IMR-90 (cell line): ENCODE data around the gene DEF6.

ENCODE experiments used
- CEBPB ChIP-seq: IDR thresholded peaks from 2 replicates; pipeline ENCODE4 v1.6.1; 2012; ENCODE audit warnings: low read depth, low read length, improper control_type of control experiment
- FOS ChIP-seq: fragments of 150-350 bp; IDR thresholded peaks from 2 replicates; pipeline ENCODE4 v1.6.1; 2016; ENCODE audit warnings: low read depth, low read length
- MAFK ChIP-seq: IDR thresholded peaks from 2 replicates; pipeline ENCODE4 v1.6.1; 2012; ENCODE audit warnings: low read depth, low read length, improper control_type of control experiment
- MAZ ChIP-seq: IDR thresholded peaks from 2 replicates; pipeline ENCODE4 v1.6.1; 2012; ENCODE audit warnings: low read depth, mild to moderate bottlenecking, low read length, improper control_type of control experiment, moderate library complexity, borderline replicate concordance
- POLR2A ChIP-seq: IDR thresholded peaks from 2 replicates; pipeline ENCODE4 v1.6.1; 2012; ENCODE audit warnings: mild to moderate bottlenecking, low read depth, low read length
- RAD21 ChIP-seq: IDR thresholded peaks from 2 replicates; pipeline ENCODE4 v1.6.1; 2012; ENCODE audit warnings: low read length, improper control_type of control experiment
- RCOR1 ChIP-seq: IDR thresholded peaks from 2 replicates; pipeline ENCODE4 v1.6.1; 2012; ENCODE audit warnings: mild to moderate bottlenecking, low read length, improper control_type of control experiment; ENCODE audit not compliant: insufficient replicate concordance
- RFX5 ChIP-seq: IDR thresholded peaks from 2 replicates; pipeline ENCODE4 v1.8.0; 2012; ENCODE audit warnings: low read depth, mild to moderate bottlenecking, low read length, moderate library complexity
- SMC3 ChIP-seq: fragments of 150-350 bp; IDR thresholded peaks from 2 replicates; pipeline ENCODE4 v1.6.1; 2016; ENCODE audit warnings: low read depth, mild to moderate bottlenecking, antibody characterized with exemption, low read length, moderate library complexity
- TF ChIP-seq, protein P1 (sequence below): conservative IDR thresholded peaks from 2 replicates; pipeline ENCODE4 v1.5.1; 2012; ENCODE audit warnings: mild to moderate bottlenecking, low read depth, low read length, improper control_type of control experiment
- TF ChIP-seq, protein P2 (sequence below): fragments of 150-350 bp; IDR thresholded peaks from 2 replicates; pipeline ENCODE4 v1.6.1; 2016; ENCODE audit warnings: low read depth, mild to moderate bottlenecking, low read length, moderate library complexity, borderline replicate concordance

DNA sequence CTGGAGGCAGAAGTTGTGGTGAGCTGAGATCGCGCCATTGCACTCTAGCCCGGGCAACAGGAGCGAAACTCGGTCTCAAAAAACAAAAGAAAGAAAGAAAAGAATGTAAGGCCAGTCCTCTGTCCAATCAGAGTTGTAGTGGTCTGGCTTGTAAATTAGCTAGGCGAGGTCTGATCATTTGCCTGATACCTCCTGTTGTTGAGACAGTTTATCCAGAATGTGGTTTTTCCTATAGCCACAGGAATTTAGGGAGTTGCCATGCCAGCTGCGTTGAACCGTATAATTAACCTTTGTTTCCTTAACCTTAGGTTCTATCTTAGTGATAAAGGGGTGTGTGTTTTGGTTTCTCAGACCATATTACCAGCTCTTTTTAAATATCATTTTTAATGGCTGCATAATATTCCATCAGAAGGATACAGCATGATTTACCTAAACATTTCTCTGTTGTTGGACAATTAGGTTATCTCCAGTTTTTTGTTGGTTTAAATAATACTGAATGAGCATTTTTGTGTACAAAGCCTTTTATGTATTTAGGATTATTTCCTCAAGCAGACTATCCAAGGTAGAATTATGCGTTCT lies 33.0 kb downstream of the DEF6 start:
- TF ChIP-seq, protein P1, sequence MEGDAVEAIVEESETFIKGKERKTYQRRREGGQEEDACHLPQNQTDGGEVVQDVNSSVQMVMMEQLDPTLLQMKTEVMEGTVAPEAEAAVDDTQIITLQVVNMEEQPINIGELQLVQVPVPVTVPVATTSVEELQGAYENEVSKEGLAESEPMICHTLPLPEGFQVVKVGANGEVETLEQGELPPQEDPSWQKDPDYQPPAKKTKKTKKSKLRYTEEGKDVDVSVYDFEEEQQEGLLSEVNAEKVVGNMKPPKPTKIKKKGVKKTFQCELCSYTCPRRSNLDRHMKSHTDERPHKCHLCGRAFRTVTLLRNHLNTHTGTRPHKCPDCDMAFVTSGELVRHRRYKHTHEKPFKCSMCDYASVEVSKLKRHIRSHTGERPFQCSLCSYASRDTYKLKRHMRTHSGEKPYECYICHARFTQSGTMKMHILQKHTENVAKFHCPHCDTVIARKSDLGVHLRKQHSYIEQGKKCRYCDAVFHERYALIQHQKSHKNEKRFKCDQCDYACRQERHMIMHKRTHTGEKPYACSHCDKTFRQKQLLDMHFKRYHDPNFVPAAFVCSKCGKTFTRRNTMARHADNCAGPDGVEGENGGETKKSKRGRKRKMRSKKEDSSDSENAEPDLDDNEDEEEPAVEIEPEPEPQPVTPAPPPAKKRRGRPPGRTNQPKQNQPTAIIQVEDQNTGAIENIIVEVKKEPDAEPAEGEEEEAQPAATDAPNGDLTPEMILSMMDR: no peak
- TF ChIP-seq MAFK (no peak), FOS (no peak), POLR2A (no peak), SMC3 (no peak), CEBPB (no peak), RAD21 (no peak), RCOR1 (no peak), MAZ (no peak), RFX5 (no peak)
- TF ChIP-seq, protein P2, sequence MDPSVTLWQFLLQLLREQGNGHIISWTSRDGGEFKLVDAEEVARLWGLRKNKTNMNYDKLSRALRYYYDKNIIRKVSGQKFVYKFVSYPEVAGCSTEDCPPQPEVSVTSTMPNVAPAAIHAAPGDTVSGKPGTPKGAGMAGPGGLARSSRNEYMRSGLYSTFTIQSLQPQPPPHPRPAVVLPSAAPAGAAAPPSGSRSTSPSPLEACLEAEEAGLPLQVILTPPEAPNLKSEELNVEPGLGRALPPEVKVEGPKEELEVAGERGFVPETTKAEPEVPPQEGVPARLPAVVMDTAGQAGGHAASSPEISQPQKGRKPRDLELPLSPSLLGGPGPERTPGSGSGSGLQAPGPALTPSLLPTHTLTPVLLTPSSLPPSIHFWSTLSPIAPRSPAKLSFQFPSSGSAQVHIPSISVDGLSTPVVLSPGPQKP: no peak
